Ovary (tissue), 9 donors: Measurements from ENCODE around the gene BRD7. TPM values are rescaled to one million over a fixed set of nuclear protein-coding genes. Genes with fewer than 3 reads are reported as not detected.
A peak's percentile ranks its signal among the peaks of the same experiment; 100 is the strongest.

Source experiments
- DNase-seq, 5 donors: peaks; one replicate each; pipeline ENCODE4 v3.0.0-alpha.2; 2019 to 2020
- H3K27ac ChIP-seq, 2 donors: fragments of 200-600 bp; one replicate each; pipeline versions ENCODE4 v1.5.1 to v1.8.0; 2019 to 2022
- H3K27me3 ChIP-seq: fragments of 200-600 bp; one replicate; pipeline ENCODE4 v1.8.0; 2022
- H3K36me3 ChIP-seq: fragments of 200-600 bp; sonication (generic); one replicate; pipeline ENCODE4 v1.5.1; 2019
- H3K4me1 ChIP-seq: one replicate; pipeline ENCODE4 v1.8.1; 2013; ENCODE audit warnings: mild to moderate bottlenecking, moderate library complexity; ENCODE audit not compliant: insufficient read depth
- H3K4me3 ChIP-seq: fragments of 200-600 bp; sonication (generic); one replicate; pipeline ENCODE4 v1.5.1; 2017
- H3K9me3 ChIP-seq, 2 donors: fragments of 200-600 bp in 1 of 2; sonication (generic) in 1 of 2; one replicate each; pipeline versions ENCODE4 v1.5.1 to v1.8.1; 2013 to 2019; ENCODE audit warnings: mild to moderate bottlenecking in 1 of 2, moderate library complexity in 1 of 2
- CTCF ChIP-seq, 3 donors: fragments of 450-650 bp in 2 of 3; fragments of 200-600 bp in 1 of 3; IDR thresholded peaks; one replicate each; pipeline versions ENCODE4 v1.5.1 to v1.8.0; 2016 to 2022; ENCODE audit warnings: antibody characterized with exemption in 3 of 3, mild to moderate bottlenecking in 1 of 3
- EP300 ChIP-seq: sonication (generic); formaldehyde crosslinking; IDR thresholded peaks from one replicate; pipeline ENCODE4 v1.6.1; 2017; ENCODE audit warnings: antibody characterized with exemption
- POLR2A ChIP-seq: fragments of 450-650 bp; IDR thresholded peaks from one replicate; pipeline ENCODE4 v1.6.1; 2017; ENCODE audit warnings: antibody characterized with exemption, mild to moderate bottlenecking, moderate library complexity
- WGBS, 3 donors: extraction: QIAGEN DNeasy Blood & Tissue Kit in 1 of 3; methylation state at CpG; one replicate each; pipeline versions ENCODE4 v1.1.5 to v1.1.7; 2013 to 2017; 5-methylcytosine and 5-hydroxymethylcytosine counted together
- intact Hi-C, 4 donors: fragments of 100-400 bp; cut with DNase I; formaldehyde crosslinking; loops; one replicate each; pipeline versions ENCODE4 v1.11.0 to v1.15.1; 2022 to 2023
- polyA plus RNA-seq, 2 donors: library from polyadenylated mRNA; stranded (reverse); fragments of 200-250 nt in 1 of 2; fragments of 350-450 nt in 1 of 2; fragmentation: Illumina TruSeq in 1 of 2; extraction: RNeasy Lipid Tissue Mini Kit (QIAGEN cat#74804) in 1 of 2; gene quantifications; one replicate each; pipeline ENCODE4 v1.2.3, GENCODE V29; 2013 to 2014
- total RNA-seq, 7 donors: library from RNA; depleted of rRNA in 2 of 7; stranded (reverse); fragments of >200 nt in 2 of 7; fragmentation: NEBNext Ultra II Directional in 3 of 7; extraction: Animal tissue kit (Norgen Biotek cat#: 25700) in 3 of 7; gene quantifications; one replicate each; pipeline versions ENCODE4 v1.1.0 to v1.2.4, GENCODE V29; 2016 to 2023
- donor health status: DM: no; HTN: no; CAD: no; lungs with moderate emphysema.
- donor health status: DM: no; HTN: no; CAD: no.
- donor health status: Bipolar disorder and iron deficiency.
- donor health status: DM: yes; HTN: yes; CAD: no.
- donor health status: DM: no; HTN: no; CAD: no.
- donor health status: DM: yes; HTN: yes; CAD: no.

Gene BRD7
- total and polyA plus RNA-seq, 9 donors = 30.0 to 75.1 (median 53.5) TPM

- no peak overlapping the region for H3K4me3 ChIP-seq
- WGBS, 3 donors = 79 to 96% (median 89%) methylated on average over 5 of the region's 5 CpGs
Observed at GRCh38 chr16:50401355-50401754, 32.6 kb upstream of the BRD7 start.

GRCh38 chr16:50400967-50401348 lies 32.2 kb upstream of the BRD7 start:
- H3K27me3 ChIP-seq = no peaks in the 10 kb centered on the region
- no peak for DNase-seq
- 84 to 90% (median 88%) methylated on average over 6 of the region's 6 CpGs for WGBS, 3 donors
- H3K4me3 ChIP-seq = no peak overlapping the region
- no peaks in the 10 kb centered on the region for H3K4me1 ChIP-seq
- no peaks in the 10 kb centered on the region for H3K36me3 ChIP-seq
- no peaks in the 10 kb centered on the region for H3K9me3 ChIP-seq
- intact Hi-C loops = loop anchor here in 1 of 4 donors (10.0 kb wide), 1 partner anchor 64 kb away; no protein-coding TSS in a partner anchor
- H3K27ac ChIP-seq = no peak overlapping the region
- TF ChIP-seq CTCF (IDR thresholded peaks at IDR 0.05) = no peak
- no peak for TF ChIP-seq EP300
- no peak for TF ChIP-seq POLR2A

More at GRCh38 chr16:50401355-50401754, 32.6 kb upstream of the BRD7 start:
- no peaks in the 10 kb centered on the region for H3K27me3 ChIP-seq
- H3K4me1 ChIP-seq = no peaks in the 10 kb centered on the region
- no peaks in the 10 kb centered on the region for H3K36me3 ChIP-seq
- TF ChIP-seq EP300 (no peak), POLR2A (no peak), CTCF (IDR thresholded peaks at IDR 0.05) (no peak)
- DNase-seq = no peak
- H3K9me3 ChIP-seq = no peaks in the 10 kb centered on the region
- intact Hi-C loops = loop anchor here in 1 of 4 donors (10.0 kb wide), 1 partner anchor 63 kb away; no protein-coding TSS in a partner anchor
- H3K27ac ChIP-seq = no peak overlapping the region

- intact Hi-C loops = loop anchor here in 1 of 4 donors (10.0 kb wide), 1 partner anchor 64 kb away; no protein-coding TSS in a partner anchor
- WGBS, 3 donors = 91 to 94% (median 93%) methylated on average over 8 of the region's 8 CpGs
- TF ChIP-seq POLR2A = no peak
- no peak for TF ChIP-seq CTCF (IDR thresholded peaks at IDR 0.05)
- TF ChIP-seq EP300 = no peak
Observed at GRCh38 chr16:50400312-50400966, 31.7 kb upstream of the BRD7 start.

GRCh38 chr16:50399411-50399810 lies 30.6 kb upstream of the BRD7 start:
- intact Hi-C loops = no loop called here
- Histone ChIP-seq H3K36me3 (no peaks in the 10 kb centered on the region), H3K4me3 (no peak overlapping the region), H3K4me1 (no peaks in the 10 kb centered on the region), H3K9me3 (no peaks in the 10 kb centered on the region), H3K27ac (no peak overlapping the region), H3K27me3 (no peaks in the 10 kb centered on the region)
- TF ChIP-seq POLR2A = no peak
- no peak for TF ChIP-seq CTCF (IDR thresholded peaks at IDR 0.05)
- no peak for TF ChIP-seq EP300
- DNase-seq = peak in 1 of 5 donors; percentile 1
- 76 to 77% (median 76%) methylated on average over 3 of the region's 3 CpGs for WGBS, 3 donors

More at GRCh38 chr16:50400312-50400966, 31.7 kb upstream of the BRD7 start:
- no peaks in the 10 kb centered on the region for H3K27me3 ChIP-seq
- no peak overlapping the region for H3K4me3 ChIP-seq
- no peak overlapping the region for H3K27ac ChIP-seq
- H3K4me1 ChIP-seq = no peaks in the 10 kb centered on the region
- no peaks in the 10 kb centered on the region for H3K9me3 ChIP-seq
- no peaks in the 10 kb centered on the region for H3K36me3 ChIP-seq
- peak in 1 of 5 donors; percentile 0 for DNase-seq
